ENCODE results near the gene PRSS1. TPM values are rescaled to one million over a fixed set of nuclear protein-coding genes. Genes with fewer than 3 reads are reported as not detected.
"Not testable (repeated sequence)": the region's sequence is repeated elsewhere in the genome, so short reads cannot be mapped to it uniquely, and the experiment has no call there.

Gene PRSS1
- not detected for total RNA-seq

- no peaks in the 10 kb centered on the region for H3K27me3 ChIP-seq
- intact Hi-C loops (cut with DNase I) = no loop called here
- H3K4me1 ChIP-seq = no peaks in the 10 kb centered on the region
- no peak for TF ChIP-seq CTCF (IDR thresholded peaks at IDR 0.05)
- DNase-seq (ENCODE audit: low spot score in 2 of 2) = no peak
- no peak within 1 kb of the TSS for H3K27ac ChIP-seq
- no peaks in the 10 kb centered on the region for H3K9me3 ChIP-seq
- H3K4me3 ChIP-seq = no peak within 1 kb of the TSS
- H3K36me3 ChIP-seq = no peaks in the 10 kb centered on the region
Observed at GRCh38 chr7:142749218-142749993, at the start of gene PRSS1. TSS of gene PRSS1 (plus strand) at chr7:142749472. CDS start at chr7:142749485, 13 bp downstream.

GRCh38 chr7:142700935-142701334, 48.3 kb upstream of the PRSS1 start:
- H3K36me3 ChIP-seq; intact Hi-C loops (cut with DNase I); H3K4me1 ChIP-seq: not testable (repeated sequence)

GRCh38 chr7:142703655-142704305, 45.5 kb upstream of the PRSS1 start:
- H3K36me3 ChIP-seq = no peaks in the 10 kb centered on the region
- DNase-seq (ENCODE audit: low spot score in 2 of 2) = no peak
- no peak overlapping the region for H3K27ac ChIP-seq
- no peaks in the 10 kb centered on the region for H3K9me3 ChIP-seq
- intact Hi-C loops (cut with DNase I) = no loop called here
- no peak for TF ChIP-seq CTCF (IDR thresholded peaks at IDR 0.05)
- no peaks in the 10 kb centered on the region for H3K4me1 ChIP-seq
- no peak overlapping the region for H3K4me3 ChIP-seq
- H3K27me3 ChIP-seq = no peaks in the 10 kb centered on the region

More at GRCh38 chr7:142700935-142701334, 48.3 kb upstream of the PRSS1 start:
- H3K27ac ChIP-seq; DNase-seq (ENCODE audit: low spot score in 2 of 2); H3K27me3 ChIP-seq; H3K9me3 ChIP-seq; H3K4me3 ChIP-seq: not testable (repeated sequence)

- intact Hi-C loops (cut with DNase I); H3K9me3 ChIP-seq; H3K4me1 ChIP-seq; H3K36me3 ChIP-seq; H3K27me3 ChIP-seq; H3K27ac ChIP-seq; H3K4me3 ChIP-seq; DNase-seq (ENCODE audit: low spot score in 2 of 2): not testable (repeated sequence)
Observed at GRCh38 chr7:142708726-142709125, 40.5 kb upstream of the PRSS1 start.

- intact Hi-C loops (cut with DNase I) = no loop called here
- Histone ChIP-seq H3K4me1 (no peaks in the 10 kb centered on the region), H3K4me3 (no peak overlapping the region), H3K9me3 (no peaks in the 10 kb centered on the region), H3K27ac (no peak overlapping the region), H3K27me3 (no peaks in the 10 kb centered on the region), H3K36me3 (no peaks in the 10 kb centered on the region)
- no peak for DNase-seq (ENCODE audit: low spot score in 2 of 2)
- TF ChIP-seq CTCF (IDR thresholded peaks at IDR 0.05) = no peak
Observed at GRCh38 chr7:142709921-142710320, 39.4 kb upstream of the PRSS1 start.

GRCh38 chr7:142711196-142711595, 38.1 kb upstream of the PRSS1 start:
- no peaks in the 10 kb centered on the region for H3K36me3 ChIP-seq
- no peaks in the 10 kb centered on the region for H3K27me3 ChIP-seq
- H3K27ac ChIP-seq = no peak overlapping the region
- H3K4me3 ChIP-seq = no peak overlapping the region
- no peak for TF ChIP-seq CTCF (IDR thresholded peaks at IDR 0.05)
- intact Hi-C loops (cut with DNase I) = no loop called here
- H3K4me1 ChIP-seq = no peaks in the 10 kb centered on the region
- no peak for DNase-seq (ENCODE audit: low spot score in 2 of 2)
- H3K9me3 ChIP-seq = no peaks in the 10 kb centered on the region
